ENCODE measurements around the gene CD274.

Gene CD274

DNA sequence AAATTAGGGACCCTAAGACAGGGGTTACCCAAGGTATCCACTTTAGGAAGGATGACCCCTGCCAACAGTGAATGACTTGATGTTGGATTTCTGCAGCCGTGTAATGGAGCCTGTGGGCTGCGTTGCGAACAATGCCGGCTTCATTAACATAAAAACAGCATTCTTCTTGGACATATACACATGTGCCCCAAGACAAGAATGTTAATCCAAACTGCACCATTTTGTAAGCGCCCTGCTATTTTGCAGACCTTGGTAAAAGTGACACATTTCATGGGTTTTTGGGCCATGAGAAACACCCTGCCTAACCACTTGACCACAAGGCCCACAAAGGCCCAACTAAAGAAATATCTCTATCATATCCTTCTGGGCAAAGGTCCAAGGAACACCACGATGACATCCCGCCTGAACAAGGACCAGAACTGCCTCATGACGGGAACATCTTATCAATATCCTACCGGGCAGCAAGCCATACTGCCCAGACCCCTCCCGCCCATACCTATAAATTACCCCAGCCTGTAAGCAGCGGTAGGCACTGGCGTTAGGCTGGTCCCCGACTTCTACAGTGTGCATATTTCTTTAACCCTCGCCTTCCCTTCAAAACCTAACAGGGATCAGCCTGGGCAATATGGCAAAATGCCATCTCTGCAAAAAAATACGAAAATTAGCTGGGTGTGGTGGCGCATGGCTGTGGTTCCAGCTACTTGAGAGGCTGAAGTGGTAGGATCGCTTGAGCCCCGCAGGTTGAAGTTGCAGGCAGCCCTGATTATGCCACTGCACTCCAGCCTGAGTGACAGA lies 50.3 kb downstream of the CD274 start:
- DNase-seq (ENCODE audit: low spot score): no peak

DNA sequence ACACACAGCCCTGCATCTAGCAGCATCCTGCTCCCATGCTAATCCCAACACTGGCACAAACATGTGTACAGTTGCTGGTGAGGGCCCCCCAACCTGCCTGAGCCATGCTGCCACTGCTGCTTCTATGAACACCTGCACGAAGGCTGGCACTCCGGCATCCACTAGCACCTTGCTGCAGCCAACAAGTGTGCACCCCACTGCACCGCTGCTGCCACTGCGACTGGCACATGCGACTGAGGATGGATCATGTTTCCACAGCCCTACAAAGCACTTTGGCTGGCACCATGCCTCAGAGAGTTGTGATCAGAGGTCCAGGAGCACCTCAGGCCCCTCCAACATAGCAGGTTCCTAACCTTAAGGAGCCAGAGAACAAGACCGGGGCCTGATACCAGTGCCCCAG lies 52.2 kb downstream of the CD274 start:
- DNase-seq (ENCODE audit: low spot score): no peak

DNA sequence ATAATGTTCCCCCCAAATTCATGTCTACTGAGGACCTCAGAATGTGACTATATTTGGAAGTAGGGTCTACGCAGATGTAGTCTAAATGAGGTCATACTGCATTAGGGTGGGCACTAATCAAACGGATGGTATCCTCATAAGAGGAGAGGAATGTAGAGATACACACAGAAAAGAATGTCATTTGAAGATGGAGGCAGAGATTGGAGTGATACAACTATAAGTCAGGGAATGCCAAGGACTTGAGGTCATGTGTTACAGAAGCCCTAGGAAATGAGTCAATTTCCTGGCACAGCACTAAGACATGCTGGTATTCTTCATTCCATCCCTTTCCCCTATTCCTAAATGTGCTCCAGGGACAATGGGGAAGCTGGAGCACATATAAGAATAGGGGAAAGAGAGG lies 59.2 kb downstream of the CD274 start:
- peak; percentile 38 for DNase-seq (ENCODE audit: low spot score)

DNA sequence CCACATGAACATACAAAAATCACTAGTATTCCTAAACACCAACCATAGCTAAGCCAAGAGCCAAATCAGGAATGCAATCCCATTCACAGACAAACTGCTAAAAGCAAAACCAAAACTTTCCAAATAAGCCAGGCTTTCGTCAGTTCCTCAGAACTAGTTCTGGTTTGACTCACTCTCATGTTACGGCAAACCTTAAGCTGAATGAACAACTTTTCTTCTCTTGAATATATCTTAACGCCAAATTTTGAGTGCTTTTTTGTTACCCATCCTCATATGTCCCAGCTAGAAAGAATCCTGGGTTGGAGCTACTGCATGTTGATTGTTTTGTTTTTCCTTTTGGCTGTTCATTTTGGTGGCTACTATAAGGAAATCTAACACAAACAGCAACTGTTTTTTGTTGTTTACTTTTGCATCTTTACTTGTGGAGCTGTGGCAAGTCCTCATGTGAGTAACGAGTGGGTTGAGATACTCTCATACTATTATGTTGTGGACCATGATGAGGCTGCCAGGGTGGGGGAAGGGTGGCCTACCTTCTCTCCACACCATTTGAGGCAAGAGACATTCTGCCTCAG lies 60.1 kb downstream of the CD274 start, which contains the start of gene PDCD1LG2:
TSS of gene PDCD1LG2 (plus strand) at position 172 of the 572 bp plus-strand sequence. CDS start 12,016 bp downstream, outside the sequence.
- DNase-seq (ENCODE audit: low spot score): no peak

DNA sequence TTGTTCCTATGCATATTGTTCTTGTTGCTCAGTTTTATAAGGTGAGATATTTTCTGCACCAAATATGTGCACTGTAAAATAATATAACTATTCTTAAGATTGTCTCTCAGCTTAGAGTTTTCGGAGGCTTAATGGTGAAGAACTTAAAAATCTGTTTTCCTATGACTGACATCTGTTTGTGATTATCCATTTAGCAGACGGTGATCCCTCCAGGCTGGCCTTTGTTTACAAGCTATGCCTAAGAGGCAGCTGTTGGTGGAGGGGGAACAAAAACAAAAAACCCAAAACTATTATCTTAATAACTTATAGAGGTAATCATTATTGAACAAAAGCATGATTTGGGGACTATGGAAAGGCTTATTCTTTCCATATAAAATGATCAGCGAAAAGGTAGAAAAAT lies 60.6 kb downstream of the CD274 start:
- DNase-seq (ENCODE audit: low spot score): no peak

DNA sequence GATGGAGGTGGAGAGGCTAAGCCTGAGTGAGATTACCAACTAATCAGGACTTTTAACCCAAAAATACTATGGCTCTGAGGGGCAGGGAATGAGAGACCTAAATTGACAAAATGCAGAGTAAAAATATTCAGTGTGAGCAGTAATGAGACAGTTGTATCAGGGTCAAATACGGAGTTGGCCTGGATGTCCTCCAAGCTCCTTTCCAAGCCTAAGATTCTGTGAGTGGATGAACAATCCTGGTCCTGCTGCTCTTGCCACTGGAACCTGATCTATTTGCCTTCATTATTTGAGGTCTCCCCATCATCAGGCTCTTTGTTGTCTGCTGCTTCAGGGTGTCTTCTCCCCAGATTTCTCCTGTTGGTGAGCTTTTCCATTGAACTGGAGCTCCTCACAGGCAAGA lies 61.1 kb downstream of the CD274 start:
- DNase-seq (ENCODE audit: low spot score): no peak

DNA sequence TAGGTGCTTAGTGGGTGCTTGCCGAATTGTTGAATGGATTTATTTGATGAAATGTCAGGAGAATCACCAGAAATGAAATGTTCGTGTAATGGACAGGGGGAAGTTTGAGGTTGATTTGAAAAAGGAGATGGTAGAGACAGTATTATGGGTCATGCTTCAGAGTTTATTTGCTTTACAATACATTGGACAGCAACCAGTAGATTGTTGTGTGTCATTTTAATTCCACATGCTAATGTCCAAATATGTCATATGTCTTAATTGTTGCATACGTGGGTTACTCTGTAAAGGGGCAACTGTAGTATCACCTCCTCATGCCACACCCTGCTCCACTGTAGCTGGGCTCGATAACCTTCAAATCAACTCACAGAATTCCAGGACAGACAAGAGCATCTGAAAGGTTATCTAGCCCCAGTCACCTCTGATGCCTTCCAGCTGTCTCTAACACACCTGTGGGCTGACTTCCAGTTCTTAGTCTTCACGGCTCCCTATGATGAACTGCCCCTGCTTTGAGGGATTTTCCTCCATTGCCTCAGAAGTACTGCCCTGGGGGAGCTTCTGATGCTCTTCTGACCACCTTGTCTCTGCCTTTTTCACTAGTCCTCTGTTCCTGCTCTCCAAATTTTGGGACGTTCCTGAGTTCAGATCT lies 61.7 kb downstream of the CD274 start:
- no peak for DNase-seq (ENCODE audit: low spot score)

DNA sequence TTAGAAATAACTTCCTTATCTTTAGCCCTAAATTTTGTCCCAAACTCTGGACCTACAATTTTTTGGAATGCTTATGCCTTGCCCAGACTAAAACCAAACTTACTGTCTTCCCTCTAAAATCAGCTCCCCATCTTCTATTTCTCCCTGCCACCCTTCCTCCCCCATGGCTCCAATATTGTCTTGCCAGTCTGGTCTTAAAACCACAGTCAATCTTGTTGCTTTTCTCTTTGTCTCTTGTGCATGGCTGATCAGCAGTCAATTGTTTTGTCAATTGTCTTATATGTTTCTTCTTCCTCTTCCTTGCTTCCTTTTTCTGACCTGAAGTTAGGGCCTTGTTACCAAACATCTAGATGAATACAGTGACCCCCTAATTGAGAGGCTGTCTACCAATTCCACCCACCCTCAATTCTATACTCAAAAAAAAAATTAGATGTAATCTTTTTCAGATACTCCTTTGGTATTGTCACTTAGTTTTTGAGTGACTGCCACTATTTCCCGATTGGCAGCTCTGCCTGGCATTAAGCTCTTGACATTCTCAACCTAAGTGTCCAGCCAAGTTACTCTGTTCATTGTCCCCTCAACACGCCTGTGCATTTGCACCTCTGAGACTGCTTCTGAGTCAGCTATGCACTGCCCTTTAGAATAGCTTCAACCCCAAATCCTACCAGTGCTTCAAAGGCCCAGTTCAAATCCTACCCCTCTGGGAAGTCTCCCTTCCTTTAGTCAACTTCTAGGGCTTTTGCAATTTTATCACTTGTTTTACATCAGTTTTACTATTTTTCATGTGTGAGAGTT lies 62.5 kb downstream of the CD274 start:
- DNase-seq (ENCODE audit: low spot score): no peak

DNA sequence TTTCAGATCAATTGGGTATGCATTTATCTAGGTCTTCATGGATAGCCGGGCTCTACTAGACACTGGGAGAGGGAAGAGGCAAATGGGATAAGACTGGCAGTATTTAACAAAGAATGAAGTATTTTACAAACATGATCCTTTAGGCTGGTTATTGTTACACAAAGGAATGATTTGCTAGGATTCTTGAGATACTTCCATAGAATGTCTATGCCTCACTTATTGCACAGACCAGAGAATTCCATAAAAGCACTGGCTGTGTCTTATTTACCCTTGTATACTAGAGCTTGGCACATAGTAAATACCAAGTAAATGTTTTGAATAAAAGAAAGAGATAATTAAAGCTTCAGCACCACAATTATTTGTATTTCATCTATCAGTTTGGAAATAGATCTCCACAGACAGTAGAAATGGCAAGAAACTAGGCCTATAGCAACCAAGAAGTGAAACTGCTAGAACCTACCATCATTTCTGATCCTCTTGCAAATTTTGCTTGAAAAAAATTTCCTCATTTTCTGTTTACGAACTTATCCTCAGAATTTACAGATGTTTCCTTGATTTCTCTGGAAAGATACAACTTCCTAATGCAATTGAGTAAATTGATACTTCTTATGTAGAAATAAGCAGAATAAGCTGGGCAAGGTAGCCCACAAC lies 63.7 kb downstream of the CD274 start:
- DNase-seq (ENCODE audit: low spot score): no peak

DNA sequence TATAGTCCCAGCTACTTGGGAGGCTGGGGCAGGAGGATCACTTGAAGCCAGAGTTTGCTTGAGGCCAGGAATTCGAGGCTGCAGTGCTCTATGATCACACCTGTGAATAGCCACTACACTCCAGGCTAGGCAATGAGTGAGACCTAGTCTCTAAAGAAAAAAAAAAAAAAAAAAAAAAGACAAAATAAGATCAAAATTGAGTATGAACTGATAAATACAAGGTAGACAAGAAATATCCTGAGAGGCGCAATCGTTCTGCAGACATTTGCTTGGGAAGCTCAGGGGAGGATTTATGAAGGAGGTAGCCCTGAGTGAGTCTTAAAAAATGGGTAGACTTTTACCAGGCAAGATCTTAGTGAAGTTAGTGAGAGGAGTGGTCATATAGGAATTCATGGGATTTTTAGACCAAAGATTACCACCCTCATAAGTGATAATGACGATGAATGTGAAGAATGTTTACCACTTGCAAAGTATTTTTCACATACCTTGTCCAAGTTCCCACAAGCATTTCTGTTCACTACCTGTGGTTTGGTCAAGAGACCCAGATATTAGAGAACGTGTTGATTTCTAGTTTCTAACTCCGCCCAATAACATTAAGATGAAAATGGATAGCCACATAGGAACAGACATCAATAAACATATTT lies 64.4 kb downstream of the CD274 start:
- DNase-seq (ENCODE audit: low spot score): no peak

DNA sequence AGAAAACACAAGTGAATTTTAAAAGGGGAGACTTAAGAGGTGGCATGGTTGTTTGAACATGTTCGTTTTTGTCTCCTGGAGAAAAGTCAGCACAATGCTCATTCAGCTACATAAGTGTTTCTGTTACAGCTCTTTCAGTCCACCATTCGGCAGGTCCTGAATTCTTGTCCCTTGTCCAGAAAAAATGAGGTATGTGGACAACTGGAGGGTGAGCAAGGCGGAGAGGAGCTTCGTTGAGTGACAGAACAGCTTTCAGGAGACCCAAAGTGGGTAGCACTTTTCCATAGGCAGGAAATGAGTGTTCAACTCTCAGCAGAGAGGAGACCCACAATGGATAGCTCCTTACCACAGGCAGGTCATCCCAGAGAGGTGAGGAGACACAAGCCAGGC lies 64.9 kb downstream of the CD274 start:
- no peak for DNase-seq (ENCODE audit: low spot score)

DNA sequence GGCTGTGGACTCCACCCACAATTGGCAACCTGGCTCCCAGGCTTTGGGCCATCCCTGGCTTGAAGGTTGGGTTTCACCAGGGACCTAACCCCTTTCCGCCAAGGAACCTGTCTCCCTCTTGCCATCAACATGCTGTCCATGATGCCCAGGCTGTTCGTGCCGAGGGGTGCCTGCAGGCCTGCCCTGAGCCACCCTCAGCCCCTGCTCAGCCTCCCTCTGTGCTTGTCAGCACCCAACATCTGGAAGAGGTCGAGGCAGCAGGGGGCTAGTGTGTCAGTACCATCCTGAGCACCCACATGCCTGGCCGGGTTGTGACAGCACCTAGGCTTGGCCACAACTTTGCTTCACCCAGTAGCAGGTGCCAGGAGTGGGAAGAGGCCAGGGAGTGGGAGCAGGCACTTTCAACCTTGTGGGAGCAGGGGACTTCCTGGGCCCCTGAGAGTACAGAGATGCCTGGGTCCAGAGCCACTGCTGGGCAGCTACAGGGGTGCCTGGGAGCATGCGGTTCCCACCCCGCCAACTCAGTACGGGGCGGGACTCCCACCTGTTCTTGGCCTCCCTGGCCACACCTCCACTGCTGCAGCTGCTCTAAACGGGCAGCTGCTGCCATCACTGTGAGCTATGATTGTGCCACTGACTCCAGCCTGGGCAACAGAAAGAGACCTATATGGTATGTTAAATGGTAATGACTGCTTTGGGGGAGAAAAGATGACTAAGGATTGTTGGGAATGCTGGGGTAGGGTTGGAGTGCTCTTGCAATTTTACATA lies 66.3 kb downstream of the CD274 start:
- DNase-seq (ENCODE audit: low spot score): no peak

DNA sequence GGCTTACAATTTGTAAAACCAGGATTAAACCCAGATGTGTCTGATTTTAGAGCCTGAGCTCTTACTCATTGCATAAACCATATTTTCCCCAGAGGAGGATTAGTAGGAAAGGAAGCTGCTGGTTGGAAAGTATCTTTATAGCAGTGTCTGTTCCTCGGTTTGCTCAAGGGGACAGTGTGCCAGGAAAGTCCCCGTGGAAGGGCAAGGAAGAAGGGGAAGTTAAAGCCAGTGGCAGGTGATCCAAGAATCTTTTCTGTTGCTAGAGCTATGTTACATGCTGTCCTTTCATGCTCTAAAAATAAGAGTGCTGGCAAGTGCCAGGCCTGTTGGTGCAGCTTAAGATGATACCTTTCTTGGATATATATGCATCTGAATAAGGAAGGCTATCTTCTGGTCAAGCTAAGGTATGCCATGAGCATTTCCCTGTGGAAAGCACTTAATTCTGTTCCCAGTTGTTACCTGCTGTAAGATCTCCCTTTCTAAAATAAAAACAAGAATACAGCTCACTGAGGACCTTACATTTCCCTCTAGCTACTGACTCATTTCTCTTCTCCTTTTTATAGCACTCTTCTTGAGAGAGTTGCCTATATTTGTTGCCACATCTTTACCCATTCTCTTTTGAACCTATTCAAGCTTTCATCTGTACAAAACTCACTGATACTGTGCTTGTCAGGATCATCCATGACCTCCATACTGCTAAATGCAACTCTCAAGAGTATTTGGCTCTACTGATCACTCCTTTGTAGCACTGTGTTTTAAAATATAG lies 68.0 kb downstream of the CD274 start:
- no peak for DNase-seq (ENCODE audit: low spot score)

DNA sequence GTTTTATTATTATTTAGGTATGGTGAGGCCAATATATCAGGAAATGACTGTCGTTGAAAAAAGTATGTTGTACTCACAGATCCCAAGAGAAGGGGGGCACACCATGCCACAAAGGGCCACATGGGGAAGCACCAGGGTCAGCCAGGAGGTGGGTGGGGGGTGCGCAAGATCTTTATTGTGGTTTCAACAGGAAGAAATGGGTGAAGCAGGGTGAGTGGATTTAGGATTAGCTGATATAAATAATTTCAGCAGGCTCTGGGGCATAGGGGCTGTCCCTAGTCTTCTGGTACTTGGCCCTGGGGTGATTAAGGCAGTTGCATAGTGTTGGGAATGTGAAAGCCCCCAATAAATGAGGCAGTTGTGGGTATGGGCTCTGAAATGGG lies 68.6 kb downstream of the CD274 start:
- DNase-seq (ENCODE audit: low spot score): no peak
